Spleen (tissue), 11 donors: Measurements from ENCODE around the gene MYO1D. TPM values are rescaled to one million over a fixed set of nuclear protein-coding genes. Genes with fewer than 3 reads are reported as not detected.
A peak's percentile ranks its signal among the peaks of the same experiment; 100 is the strongest.

Experiments used
- DNase-seq: peaks from one replicate; pipeline ENCODE4 v3.0.0-alpha.2; 2020
- H3K27ac ChIP-seq, 8 donors: fragments of 200-600 bp; sonication (generic) in 7 of 8; 1 replicate in 4 of 8; 2 replicates in 4 of 8; pipeline versions ENCODE4 v1.5.0 to v1.8.0; 2016 to 2021; ENCODE audit warnings: inconsistent platforms in 4 of 8, mild to moderate bottlenecking in 4 of 8, moderate library complexity in 1 of 8
- H3K27me3 ChIP-seq, 7 donors: fragments of 200-600 bp; sonication (generic) in 6 of 7; replicated peaks in 1 of 7; 1 replicate in 4 of 7; 2 replicates in 3 of 7; pipeline versions ENCODE4 v1.5.0 to v1.8.0; 2016 to 2021; ENCODE audit warnings: inconsistent platforms in 3 of 7, mild to moderate bottlenecking in 1 of 7
- H3K36me3 ChIP-seq, 6 donors: fragments of 200-600 bp; sonication (generic) in 5 of 6; 1 replicate in 4 of 6; 2 replicates in 2 of 6; pipeline versions ENCODE4 v1.5.0 to v1.8.0; 2016 to 2021; ENCODE audit warnings: inconsistent platforms in 2 of 6
- H3K4me1 ChIP-seq, 6 donors: fragments of 200-600 bp; sonication (generic) in 5 of 6; 1 replicate in 3 of 6; 2 replicates in 3 of 6; pipeline versions ENCODE4 v1.5.0 to v1.8.0; 2016 to 2021; ENCODE audit warnings: inconsistent platforms in 3 of 6
- H3K4me3 ChIP-seq, 8 donors: fragments of 200-600 bp; sonication (generic) in 7 of 8; 1 replicate in 4 of 8; 2 replicates in 4 of 8; pipeline versions ENCODE4 v1.5.0 to v1.8.0; 2016 to 2021; ENCODE audit warnings: inconsistent platforms in 4 of 8, mild to moderate bottlenecking in 4 of 8, moderate library complexity in 2 of 8
- H3K9me3 ChIP-seq, 8 donors: fragments of 200-600 bp; sonication (generic) in 7 of 8; 1 replicate in 4 of 8; 2 replicates in 4 of 8; pipeline versions ENCODE4 v1.5.0 to v1.8.0; 2016 to 2021; ENCODE audit warnings: inconsistent platforms in 4 of 8
- CTCF ChIP-seq, 11 experiments: fragments of 200-600 bp in 7 of 11; fragments of 450-650 bp in 4 of 11; sonication (generic) in 4 of 11; IDR thresholded peaks in 8 of 11; conservative IDR thresholded peaks in 3 of 11; 1 replicate in 7 of 11; 2 replicates in 4 of 11; pipeline versions ENCODE4 v1.4.0 to v1.8.0; 2016 to 2021; ENCODE audit warnings: antibody characterized with exemption in 11 of 11, inconsistent platforms in 4 of 11, mild to moderate bottlenecking in 1 of 11
- POLR2A ChIP-seq, 3 donors: fragments of 450-650 bp; IDR thresholded peaks; one replicate each; pipeline ENCODE4 v1.5.1; 2017; ENCODE audit warnings: antibody characterized with exemption in 3 of 3, mild to moderate bottlenecking in 1 of 3
- POLR2AphosphoS5 ChIP-seq, 3 donors: sonication (generic); formaldehyde crosslinking; IDR thresholded peaks; one replicate each; pipeline ENCODE4 v1.5.1; 2017; ENCODE audit warnings: antibody characterized with exemption in 3 of 3
- WGBS, 5 donors: extraction: QIAGEN DNeasy Blood & Tissue Kit in 3 of 5; methylation state at CpG; one replicate each; pipeline versions ENCODE4 v1.1.5 to v1.1.7; 2013 to 2018; 5-methylcytosine and 5-hydroxymethylcytosine counted together
- intact Hi-C: fragments of 100-400 bp; cut with DNase I; formaldehyde crosslinking; loops from one replicate; pipeline ENCODE4 v1.15.0; 2023; ENCODE audit warnings: low total_unique reads
- polyA plus RNA-seq, 3 donors: library from polyadenylated mRNA; stranded (reverse); fragments of 200-250 nt; gene quantifications; one replicate each; pipeline ENCODE4 v1.2.1, GENCODE V29; 2013
- total RNA-seq, 7 donors: library from RNA; depleted of rRNA in 3 of 7; stranded (reverse); fragments of >200 nt in 3 of 7; fragmentation: NEBNext Ultra II Directional in 4 of 7; extraction: Animal tissue kit (Norgen Biotek cat#: 25700) in 4 of 7; gene quantifications; one replicate each; pipeline versions ENCODE4 v1.1.0 to v1.2.1, GENCODE V29; 2016 to 2021
- donor health status: healthy with polysubstance abuse.
- donor health status: DM: no; HTN: no; CAD: no; lungs with moderate emphysema.
- donor health status: DM: no; HTN: no; CAD: no.
- donor health status: Bipolar disorder and iron deficiency.
- donor health status: healthy.
- donor health status: DM: no; HTN: no; CAD: no.
- donor health status: DM: yes; HTN: yes; CAD: no.

MYO1D gene
- total and polyA plus RNA-seq, 10 donors, result 2.3 to 36.4 (median 23.4) TPM

GRCh38 chr17:32659419-32659842, 217.5 kb downstream of the MYO1D start:
- 35 to 41% (median 39%) methylated on average over 5 of the region's 5 CpGs for whole genome bisulfite sequencing, 5 donors
- H3K27ac ChIP-seq, result no peak overlapping the region
- TF ChIP-seq CTCF (IDR thresholded peaks at IDR 0.05 in 8 of 11, conservative IDR thresholded peaks at IDR 0.05 in 3 of 11), result peak; percentile 76 to 91 (median 85)
- TF ChIP-seq POLR2A (IDR thresholded peaks at IDR 0.05), result no peak
- DNase-seq, result peak; percentile 73
- H3K36me3 ChIP-seq, result peaks cover 0 to 24% (median 0%) of the 10 kb centered on the region in 6 donors
- H3K9me3 ChIP-seq, result no peaks in the 10 kb centered on the region
- intact Hi-C loops, result no loop called here
- H3K27me3 ChIP-seq, result no peaks in the 10 kb centered on the region
- no peaks in the 10 kb centered on the region for H3K4me1 ChIP-seq
- H3K4me3 ChIP-seq, result no peak overlapping the region

GRCh38 chr17:32658470-32659418, 218.2 kb downstream of the MYO1D start:
- intact Hi-C loops, result no loop called here
- Histone ChIP-seq H3K9me3 (no peaks in the 10 kb centered on the region), H3K36me3 (peaks cover 0 to 31% (median 1%) of the 10 kb centered on the region in 6 donors), H3K4me3 (no peak overlapping the region), H3K4me1 (no peaks in the 10 kb centered on the region), H3K27ac (no peak overlapping the region), H3K27me3 (no peaks in the 10 kb centered on the region)
- TF ChIP-seq POLR2A (IDR thresholded peaks at IDR 0.05) (no peak), CTCF (IDR thresholded peaks at IDR 0.05 in 8 of 11, conservative IDR thresholded peaks at IDR 0.05 in 3 of 11) (no peak)
- no peak for DNase-seq
- 70 to 77% (median 71%) methylated on average over 23 of the region's 23 CpGs for WGBS, 5 donors

GRCh38 chr17:32656886-32657285, 220.0 kb downstream of the MYO1D start:
- no peak overlapping the region for H3K4me3 ChIP-seq
- no peaks in the 10 kb centered on the region for H3K27me3 ChIP-seq
- DNase-seq, result no peak
- no peaks in the 10 kb centered on the region for H3K4me1 ChIP-seq
- intact Hi-C loops, result no loop called here
- TF ChIP-seq POLR2A (IDR thresholded peaks at IDR 0.05) (no peak), CTCF (IDR thresholded peaks at IDR 0.05 in 8 of 11, conservative IDR thresholded peaks at IDR 0.05 in 3 of 11) (no peak), POLR2AphosphoS5 (IDR thresholded peaks at IDR 0.05) (no peak)
- no peak overlapping the region for H3K27ac ChIP-seq
- 60 to 94% (median 81%) methylated on average over 1 of the region's 1 CpG for WGBS, 5 donors
- peaks cover 0 to 49% (median 10%) of the 10 kb centered on the region in 6 donors for H3K36me3 ChIP-seq
- H3K9me3 ChIP-seq, result no peaks in the 10 kb centered on the region

GRCh38 chr17:32654324-32654723, 222.6 kb downstream of the MYO1D start:
- WGBS, 5 donors, result 60 to 72% (median 63%) methylated on average over 3 of the region's 3 CpGs

More at GRCh38 chr17:32654324-32654723, 222.6 kb downstream of the MYO1D start:
- Histone ChIP-seq H3K9me3 (peaks cover 0 to 23% (median 19%) of the 10 kb centered on the region in 8 donors), H3K27me3 (no peaks in the 10 kb centered on the region), H3K4me1 (no peaks in the 10 kb centered on the region), H3K27ac (no peak overlapping the region), H3K36me3 (peaks cover 0 to 74% (median 12%) of the 10 kb centered on the region in 6 donors), H3K4me3 (no peak overlapping the region)
- no peak for DNase-seq
- intact Hi-C loops, result no loop called here
- TF ChIP-seq POLR2AphosphoS5 (IDR thresholded peaks at IDR 0.05), result no peak
- TF ChIP-seq CTCF (IDR thresholded peaks at IDR 0.05 in 8 of 11, conservative IDR thresholded peaks at IDR 0.05 in 3 of 11), result no peak
- no peak for TF ChIP-seq POLR2A (IDR thresholded peaks at IDR 0.05)
